H1 (cell line): ENCODE data around the gene ITPK1. TPM values are rescaled to one million over a fixed set of nuclear protein-coding genes. Genes with fewer than 3 reads are reported as not detected.

ENCODE experiments used
- CTCF ChIA-PET: fragments of 300-600 bp; sonication (Branson Sonifier 250); formaldehyde crosslinking; loops from one replicate; lab custom pipeline; 2021; ENCODE audit not compliant: partially characterized antibody; lab: Charles Lee
- POLR2A ChIA-PET: fragments of 300-600 bp; sonication (Branson Sonifier 250); formaldehyde crosslinking; loops from one replicate; lab custom pipeline; 2021; ENCODE audit warnings: inconsistent platforms; ENCODE audit not compliant: partially characterized antibody; lab: Charles Lee
- DNase-seq, 2 experiments: peaks; one replicate each; pipeline versions ENCODE4 v3.0.0 to v3.0.0-alpha.2; 2010 to 2022; ENCODE audit warnings: low spot score in 2 of 2, low read depth in 1 of 2, mixed read lengths in 1 of 2
- FAIRE-seq: peaks from 2 replicates; lab custom pipeline; 2011; peaks lifted over from hg19 to GRCh38; lab: Jason Lieb, UNC
- H2AFZ ChIP-seq: 2 replicates; pipeline ENCODE4 v1.8.1; 2012; ENCODE audit warnings: low read length, inconsistent platforms
- H2AK5ac ChIP-seq: 2 replicates; pipeline ENCODE4 v1.6.1; 2013; ENCODE audit warnings: low read depth, low read length
- H2BK120ac ChIP-seq: replicated peaks from 2 replicates; pipeline ENCODE3; 2013; ENCODE audit warnings: low read depth, low read length, inconsistent platforms
- H2BK12ac ChIP-seq: 2 replicates; pipeline ENCODE4 v1.6.1; 2013; ENCODE audit warnings: low read depth, low read length
- H2BK15ac ChIP-seq: 2 replicates; pipeline ENCODE4 v1.6.1; 2013; ENCODE audit warnings: low read length
- H2BK20ac ChIP-seq: 2 replicates; pipeline ENCODE4 v1.6.1; 2013; ENCODE audit warnings: low read length
- H2BK5ac ChIP-seq: 2 replicates; pipeline ENCODE4 v1.6.1; 2013; ENCODE audit warnings: low read depth, low read length
- H3K14ac ChIP-seq: 2 replicates; pipeline ENCODE4 v1.6.1; 2013; ENCODE audit warnings: inconsistent platforms; ENCODE audit not compliant: insufficient read length
- H3K18ac ChIP-seq: 2 replicates; pipeline ENCODE4 v1.6.1; 2013; ENCODE audit warnings: low read length; ENCODE audit errors: extremely low read depth
- H3K23ac ChIP-seq: 2 replicates; pipeline ENCODE4 v1.6.1; 2013; ENCODE audit warnings: inconsistent platforms; ENCODE audit not compliant: insufficient read length
- H3K23me2 ChIP-seq: 2 replicates; pipeline ENCODE4 v1.6.1; 2013; ENCODE audit warnings: low read depth, low read length
- H3K27ac ChIP-seq: 2 replicates; pipeline ENCODE4 v1.6.1; 2011; ENCODE audit warnings: low read depth, low read length, inconsistent platforms
- H3K27me3 ChIP-seq, 4 experiments: replicated peaks in 1 of 4; 1 replicate in 1 of 4; 2 replicates in 3 of 4; pipeline versions ENCODE4 v1.6.1 to v1.8.1; 2011 to 2013; ENCODE audit warnings: low read length in 3 of 4, mild to moderate bottlenecking in 3 of 4, inconsistent platforms in 2 of 4, mixed read lengths in 2 of 4, moderate library complexity in 1 of 4; ENCODE audit not compliant: control insufficient read depth in 3 of 4, insufficient read depth in 3 of 4; ENCODE audit errors: extremely low read depth in 1 of 4
- H3K36me3 ChIP-seq, 4 experiments: 2 replicates each; pipeline versions ENCODE4 v1.6.1 to v1.8.1; 2011 to 2013; ENCODE audit warnings: mild to moderate bottlenecking in 4 of 4, low read length in 3 of 4, moderate library complexity in 2 of 4, control low read depth in 1 of 4, inconsistent platforms in 1 of 4; ENCODE audit not compliant: insufficient read depth in 4 of 4, control insufficient read depth in 2 of 4
- H3K4ac ChIP-seq: replicated peaks from 2 replicates; pipeline ENCODE3; 2013; ENCODE audit warnings: low read length, low read depth, mixed read lengths, inconsistent platforms; ENCODE audit not compliant: insufficient read length
- H3K4me1 ChIP-seq, 4 experiments: replicated peaks in 1 of 4; 1 replicate in 1 of 4; 2 replicates in 3 of 4; pipeline versions ENCODE4 v1.6.1 to v1.8.1; 2011 to 2013; ENCODE audit warnings: low read length in 3 of 4, inconsistent platforms in 2 of 4, mixed read lengths in 1 of 4; ENCODE audit not compliant: insufficient read depth in 4 of 4, control insufficient read depth in 3 of 4
- H3K4me2 ChIP-seq, 2 experiments: 2 replicates each; pipeline versions ENCODE4 v1.6.1 to v1.8.1; 2011 to 2013; ENCODE audit warnings: low read depth in 2 of 2, low read length in 2 of 2, control low read depth in 1 of 2, inconsistent platforms in 1 of 2, mild to moderate bottlenecking in 1 of 2; ENCODE audit not compliant: insufficient read depth in 1 of 2
- H3K4me3 ChIP-seq, 4 experiments: fragments of 200-600, 300-600 bp in 1 of 4; sonication (generic), shearing (Covaris generic), sonication (Bioruptor Twin) in 1 of 4; 2 replicates each; pipeline versions ENCODE4 v1.5.1 to v1.8.1; 2011 to 2016; ENCODE audit warnings: low read length in 4 of 4, low read depth in 3 of 4, control low read depth in 2 of 4, inconsistent platforms in 2 of 4, mild to moderate bottlenecking in 2 of 4, mixed read lengths in 1 of 4, moderate library complexity in 1 of 4; ENCODE audit not compliant: insufficient read depth in 2 of 4; ENCODE audit errors: extremely low read depth in 1 of 4
- H3K56ac ChIP-seq: replicated peaks from 2 replicates; pipeline ENCODE3; 2013; ENCODE audit warnings: low read depth, mild to moderate bottlenecking, mixed read lengths, low read length, inconsistent platforms; ENCODE audit not compliant: insufficient read length
- H3K79me1 ChIP-seq: 2 replicates; pipeline ENCODE4 v1.6.1; 2013; ENCODE audit warnings: low read depth, low read length, control low read depth
- H3K79me2 ChIP-seq, 2 experiments: 2 replicates each; pipeline versions ENCODE4 v1.6.1 to v1.8.1; 2012 to 2013; ENCODE audit warnings: low read length in 2 of 2, mild to moderate bottlenecking in 2 of 2, inconsistent platforms in 1 of 2; ENCODE audit not compliant: insufficient read depth in 2 of 2, control insufficient read depth in 1 of 2
- H3K9ac ChIP-seq, 4 experiments: replicated peaks in 1 of 4; 1 replicate in 1 of 4; 2 replicates in 3 of 4; pipeline versions ENCODE4 v1.6.1 to v1.8.1; 2011 to 2013; ENCODE audit warnings: low read depth in 3 of 4, low read length in 3 of 4, control low read depth in 2 of 4, mild to moderate bottlenecking in 2 of 4, moderate library complexity in 2 of 4, inconsistent platforms in 1 of 4; ENCODE audit errors: extremely low read depth in 1 of 4
- H3K9me3 ChIP-seq, 2 experiments: 2 replicates each; pipeline versions ENCODE4 v1.6.1 to v1.8.1; 2012 to 2013; ENCODE audit warnings: mild to moderate bottlenecking in 2 of 2, moderate library complexity in 2 of 2, control low read depth in 1 of 2, inconsistent platforms in 1 of 2, low read depth in 1 of 2, low read length in 1 of 2, mixed read lengths in 1 of 2; ENCODE audit not compliant: insufficient read depth in 2 of 2
- H4K20me1 ChIP-seq, 2 experiments: replicated peaks in 1 of 2; 2 replicates each; pipeline versions ENCODE3 to v1.8.1; 2011 to 2013; ENCODE audit warnings: inconsistent platforms in 2 of 2, low read length in 2 of 2, mild to moderate bottlenecking in 1 of 2; ENCODE audit not compliant: insufficient read depth in 2 of 2, control insufficient read depth in 1 of 2
- H4K5ac ChIP-seq: 2 replicates; pipeline ENCODE4 v1.6.1; 2013; ENCODE audit warnings: low read length, low read depth, mixed read lengths, inconsistent platforms; ENCODE audit not compliant: insufficient read length
- H4K8ac ChIP-seq: 2 replicates; pipeline ENCODE4 v1.8.0; 2013; ENCODE audit warnings: mild to moderate bottlenecking, moderate library complexity, low read length, inconsistent platforms; ENCODE audit not compliant: insufficient read depth; ENCODE audit errors: extremely low read depth
- H4K91ac ChIP-seq: replicated peaks from 2 replicates; pipeline ENCODE3; 2013; ENCODE audit warnings: low read length, mixed read lengths, inconsistent platforms; ENCODE audit not compliant: insufficient read length
- ATF2 ChIP-seq: IDR thresholded peaks from 2 replicates; pipeline ENCODE4 v1.6.1; 2012; ENCODE audit warnings: low read length, inconsistent platforms
- GABPA ChIP-seq: IDR thresholded peaks from 2 replicates; pipeline ENCODE4 v1.6.1; 2011; ENCODE audit warnings: mild to moderate bottlenecking, low read length, moderate library complexity, borderline replicate concordance; ENCODE audit not compliant: insufficient read depth
- HDAC2 ChIP-seq, 2 experiments: fragments of 300-600 bp in 1 of 2; sonication (generic) in 1 of 2; IDR thresholded peaks; 2 replicates each; pipeline ENCODE4 v1.6.1; 2011 to 2012; ENCODE audit warnings: low read depth in 2 of 2, low read length in 2 of 2, mild to moderate bottlenecking in 2 of 2, moderate library complexity in 2 of 2, borderline replicate concordance in 1 of 2, inconsistent platforms in 1 of 2
- MAFK ChIP-seq: IDR thresholded peaks from 2 replicates; pipeline ENCODE4 v1.6.1; 2012; ENCODE audit warnings: low read depth, mild to moderate bottlenecking, improper control_type of control experiment, low read length
- MAX ChIP-seq: IDR thresholded peaks from 2 replicates; pipeline ENCODE4 v1.6.1; 2012; ENCODE audit warnings: inconsistent platforms
- POLR2AphosphoS5 ChIP-seq: IDR thresholded peaks from 2 replicates; pipeline ENCODE4 v1.6.1; 2011; ENCODE audit warnings: low read depth, low read length
- POU5F1 ChIP-seq: IDR thresholded peaks from 2 replicates; pipeline ENCODE4 v1.6.1; 2011; ENCODE audit warnings: low read depth, mild to moderate bottlenecking, low read length, moderate library complexity
- SAP30 ChIP-seq: fragments of 300-600 bp; sonication (generic); IDR thresholded peaks from 2 replicates; pipeline ENCODE4 v1.7.1; 2012; ENCODE audit warnings: low read length, moderate library complexity, mild to moderate bottlenecking, inconsistent platforms; ENCODE audit not compliant: insufficient read depth, insufficient replicate concordance
- SP4 ChIP-seq: IDR thresholded peaks from 2 replicates; pipeline ENCODE4 v1.6.1; 2012; ENCODE audit warnings: low read length, inconsistent platforms
- TAF7 ChIP-seq: optimal IDR thresholded peaks from 2 replicates; pipeline ENCODE3; 2011; ENCODE audit warnings: low read depth, mild to moderate bottlenecking, inconsistent platforms, low read length, moderate library complexity, borderline replicate concordance
- WGBS, 2 experiments: shearing (Covaris generic) in 1 of 2; methylation state at CpG; one replicate each; pipeline versions ENCODE4 v1.1.6 to v1.1.7; 2013 to 2015; ENCODE audit warnings: low lambda C conversion rate in 2 of 2, mixed read lengths in 2 of 2, inconsistent platforms in 1 of 2, low coverage in 1 of 2, missing lambda C conversion rate in 1 of 2; ENCODE audit not compliant: insufficient replicate concordance in 2 of 2, insufficient coverage in 1 of 2, insufficient read length in 1 of 2; ENCODE audit errors: extremely low coverage in 1 of 2, missing lambda C conversion rate in 1 of 2; 5-methylcytosine and 5-hydroxymethylcytosine counted together
- polyA plus RNA-seq, 7 experiments: library from polyadenylated mRNA; depleted of rRNA in 3 of 7; stranded (reverse) in 5 of 7; unstranded in 2 of 7; fragments of >200 nt in 5 of 7; fragments of 200-250 nt in 2 of 7; gene quantifications; 1 replicate in 5 of 7; 2 replicates in 1 of 7; 4 replicates in 1 of 7; pipeline versions ENCODE4 v1.2.1 to v1.2.3, GENCODE V29; 2011 to 2013; ENCODE audit warnings: missing spikeins in 2 of 7, mixed read lengths in 2 of 7
- total RNA-seq: library from RNA; stranded (reverse); fragmentation: NEBNext Ultra II Directional; extraction: Animal tissue kit (Norgen Biotek cat#: 25700); gene quantifications from 2 replicates; pipeline ENCODE4 v1.2.1, GENCODE V29; 2021

Gene ITPK1
- total and polyA plus RNA-seq, 2 of the 8 experiments (the other 6 are each of a cell fraction or from before 2014, with no cell fraction given), result 108 to 143 TPM

- no peak overlapping the region for H3K56ac ChIP-seq
- no peak overlapping the region for H2AFZ ChIP-seq
- H4K91ac ChIP-seq, result peak overlapping the region; percentile 16
- CTCF ChIA-PET, result interaction anchor here (0.6 to 5.7 kb wide), 15 partner anchors 9 to 117 kb away, joined by 3 to 71 read pairs (median 3); no protein-coding TSS in a partner anchor
- 89% methylated on average over 9 of the region's 11 CpGs; no CpG with 5 or more reads in 1 of the 2 experiments for WGBS, 2 experiments
- H3K14ac ChIP-seq, result no peak overlapping the region
- no peaks in the 10 kb centered on the region for H3K9me3 ChIP-seq
- no peak overlapping the region for H3K4me2 ChIP-seq
- no peaks in the 10 kb centered on the region for H3K27me3 ChIP-seq
- H4K20me1 ChIP-seq, result peaks cover 12 to 33% of the 10 kb centered on the region in 2 experiments
- peak overlapping the region; percentile 79 for H3K4ac ChIP-seq
- no peak overlapping the region; the same call in 1 of the 2 replicates for H2BK15ac ChIP-seq
- H3K4me1 ChIP-seq, result peaks cover 10 to 42% (median 24%) of the 10 kb centered on the region in 4 experiments
- H3K36me3 ChIP-seq, result no peaks in the 10 kb centered on the region
- FAIRE-seq (no peak), DNase-seq (no peak)
- H3K9ac ChIP-seq, result peak overlapping the region in 1 of 4 experiments; percentile 7; a peak in 1 of 7 replicates
- peak overlapping the region; percentile 65; the same call in 1 of the 2 replicates for H3K18ac ChIP-seq
- peaks cover 24% of the 10 kb centered on the region for H3K79me1 ChIP-seq
- no peak overlapping the region for H3K23ac ChIP-seq
- H3K27ac ChIP-seq, result no peak overlapping the region
- H3K23me2 ChIP-seq, result no peaks in the 10 kb centered on the region
- no peak overlapping the region for H2AK5ac ChIP-seq
- H2BK120ac ChIP-seq, result no peak overlapping the region
- H2BK20ac ChIP-seq, result no peak overlapping the region
- POLR2A ChIA-PET, result no interaction called here
- no peak overlapping the region for H4K8ac ChIP-seq
- H2BK12ac ChIP-seq, result 0 out of 2 replicates have a peak overlapping the region, but pooled peaks have one; percentile 77
- H4K5ac ChIP-seq, result no peak overlapping the region
- TF ChIP-seq MAFK (no peak), MAX (no peak), SP4 (no peak), SAP30 (no peak), ATF2 (no peak), TAF7 (no peak), POU5F1 (no peak), POLR2AphosphoS5 (no peak), GABPA (no peak), HDAC2 (IDR thresholded peaks at IDR 0.05; ENCODE audit: borderline replicate concordance in 1 of 2, low read depth in 2 of 2, low read length in 2 of 2) (no peak)
- peaks cover 0 to 76% of the 10 kb centered on the region in 2 experiments; a peak in 2 of 4 replicates for H3K79me2 ChIP-seq
- no peak overlapping the region for H3K4me3 ChIP-seq
- H2BK5ac ChIP-seq, result 0 out of 2 replicates have a peak overlapping the region, but pooled peaks have one; percentile 63
Observed at GRCh38 chr14:93032421-93032936, 83.2 kb downstream of the ITPK1 start.
